ENCODE results near the gene FKBP3. TPM values are rescaled to one million over a fixed set of nuclear protein-coding genes. Genes with fewer than 3 reads are reported as not detected.

The FKBP3 gene
- total RNA-seq, 1 donor: 17.7 TPM

- no peaks in the 10 kb centered on the region for H3K9me3 ChIP-seq (ENCODE audit: low read depth, low read length)
- H3K4me2 ChIP-seq (ENCODE audit: insufficient read depth, low read length): no peak overlapping the region
- peaks cover 11% of the 10 kb centered on the region for H3K36me3 ChIP-seq (ENCODE audit: insufficient read depth, low read length)
- DNase-seq (ENCODE audit: insufficient read length, low spot score, missing footprints): no peak
- no peak for TF ChIP-seq CTCF (IDR thresholded peaks at IDR 0.05; ENCODE audit: extremely low read depth, low read depth, low read length)
- H3K4me3 ChIP-seq (ENCODE audit: insufficient read depth, low read length): no peak overlapping the region
- H3K27ac ChIP-seq (ENCODE audit: low read depth, low read length): no peak overlapping the region
- H3K79me2 ChIP-seq (ENCODE audit: insufficient read depth, low read length): peaks cover 35% of the 10 kb centered on the region
- no peaks in the 10 kb centered on the region for H3K27me3 ChIP-seq (ENCODE audit: insufficient read depth, low read length)
- no peaks in the 10 kb centered on the region for H3K4me1 ChIP-seq (ENCODE audit: insufficient read depth, low read length)
- H2AFZ ChIP-seq (ENCODE audit: low read length): no peak overlapping the region
- H4K20me1 ChIP-seq (ENCODE audit: insufficient read depth, low read length): no peaks in the 10 kb centered on the region
Observed at GRCh38 chr14:45128963-45129629, 5.2 kb downstream of the FKBP3 start.

GRCh38 chr14:45125754-45126153 is 8.5 kb downstream of the FKBP3 start:
- DNase-seq (ENCODE audit: insufficient read length, low spot score, missing footprints): no peak
- Histone ChIP-seq H3K4me1 (ENCODE audit: insufficient read depth, low read length) (no peaks in the 10 kb centered on the region), H3K9me3 (ENCODE audit: low read depth, low read length) (no peaks in the 10 kb centered on the region), H4K20me1 (ENCODE audit: insufficient read depth, low read length) (no peaks in the 10 kb centered on the region), H3K27ac (ENCODE audit: low read depth, low read length) (no peak overlapping the region), H2AFZ (ENCODE audit: low read length) (no peak overlapping the region), H3K79me2 (ENCODE audit: insufficient read depth, low read length) (peaks cover 5% of the 10 kb centered on the region), H3K4me3 (ENCODE audit: insufficient read depth, low read length) (no peak overlapping the region), H3K36me3 (ENCODE audit: insufficient read depth, low read length) (peaks cover 36% of the 10 kb centered on the region), H3K4me2 (ENCODE audit: insufficient read depth, low read length) (no peak overlapping the region), H3K27me3 (ENCODE audit: insufficient read depth, low read length) (no peaks in the 10 kb centered on the region)
- no peak for TF ChIP-seq CTCF (IDR thresholded peaks at IDR 0.05; ENCODE audit: extremely low read depth, low read depth, low read length)

- Histone ChIP-seq H2AFZ (ENCODE audit: low read length) (no peak overlapping the region), H4K20me1 (ENCODE audit: insufficient read depth, low read length) (no peaks in the 10 kb centered on the region), H3K36me3 (ENCODE audit: insufficient read depth, low read length) (peaks cover 55% of the 10 kb centered on the region), H3K4me2 (ENCODE audit: insufficient read depth, low read length) (no peak overlapping the region), H3K27ac (ENCODE audit: low read depth, low read length) (no peak overlapping the region), H3K27me3 (ENCODE audit: insufficient read depth, low read length) (no peaks in the 10 kb centered on the region), H3K4me3 (ENCODE audit: insufficient read depth, low read length) (no peak overlapping the region), H3K9me3 (ENCODE audit: low read depth, low read length) (no peaks in the 10 kb centered on the region), H3K4me1 (ENCODE audit: insufficient read depth, low read length) (no peaks in the 10 kb centered on the region), H3K79me2 (ENCODE audit: insufficient read depth, low read length) (no peaks in the 10 kb centered on the region)
- no peak for TF ChIP-seq CTCF (IDR thresholded peaks at IDR 0.05; ENCODE audit: extremely low read depth, low read depth, low read length)
- DNase-seq (ENCODE audit: insufficient read length, low spot score, missing footprints): no peak
Observed at GRCh38 chr14:45123271-45123670, 11.0 kb downstream of the FKBP3 start.

GRCh38 chr14:45120096-45120495 is 14.2 kb downstream of the FKBP3 start:
- no peaks in the 10 kb centered on the region for H4K20me1 ChIP-seq (ENCODE audit: insufficient read depth, low read length)
- no peaks in the 10 kb centered on the region for H3K9me3 ChIP-seq (ENCODE audit: low read depth, low read length)
- DNase-seq (ENCODE audit: insufficient read length, low spot score, missing footprints): no peak
- no peak overlapping the region for H3K4me3 ChIP-seq (ENCODE audit: insufficient read depth, low read length)
- no peaks in the 10 kb centered on the region for H3K27me3 ChIP-seq (ENCODE audit: insufficient read depth, low read length)
- H3K27ac ChIP-seq (ENCODE audit: low read depth, low read length): no peak overlapping the region
- H2AFZ ChIP-seq (ENCODE audit: low read length): no peak overlapping the region
- no peak for TF ChIP-seq CTCF (IDR thresholded peaks at IDR 0.05; ENCODE audit: extremely low read depth, low read depth, low read length)
- H3K36me3 ChIP-seq (ENCODE audit: insufficient read depth, low read length): peaks cover 75% of the 10 kb centered on the region
- no peak overlapping the region for H3K4me2 ChIP-seq (ENCODE audit: insufficient read depth, low read length)
- H3K4me1 ChIP-seq (ENCODE audit: insufficient read depth, low read length): no peaks in the 10 kb centered on the region
- no peaks in the 10 kb centered on the region for H3K79me2 ChIP-seq (ENCODE audit: insufficient read depth, low read length)
